IMR-90 (cell line): ENCODE measurements around the gene CYSLTR2. TPM values are rescaled to one million over a fixed set of nuclear protein-coding genes. Genes with fewer than 3 reads are reported as not detected.

Experiments used
- ATAC-seq: fragments of 200-7000 bp; cut with Tn5 transposase; 2 replicates; pipeline ENCODE4 v1.9.1; 2020; ENCODE audit warnings: low read depth, mild to moderate bottlenecking, moderate library complexity
- BruUV-seq: library from RNA; stranded (reverse); fragments of 400-500 nt; replicated peaks from 2 replicates; lab custom pipeline; 2021; lab: Mats Ljungman, UMichigan
- CTCF ChIA-PET: fragments of 300-600 bp; formaldehyde crosslinking; extraction: SDS; loops from one replicate; lab custom pipeline; 2021; ENCODE audit warnings: antibody characterized with exemption; lab: Yijun Ruan, JAX
- POLR2A ChIA-PET: fragments of 300-600 bp; sonication (Branson Sonifier 250); formaldehyde crosslinking; loops from one replicate; lab custom pipeline; 2022; ENCODE audit warnings: antibody characterized with exemption; ENCODE audit not compliant: unreplicated experiment; lab: Charles Lee
- DNase-seq: peaks from one replicate; pipeline ENCODE4 v3.0.0; 2013
- H2AFZ ChIP-seq: replicated peaks from 2 replicates; pipeline ENCODE3; 2013; ENCODE audit warnings: low read length, mild to moderate bottlenecking; ENCODE audit not compliant: poor library complexity
- H2AK5ac ChIP-seq: 2 replicates; pipeline ENCODE4 v1.6.1; 2013; ENCODE audit warnings: low read depth, low read length, inconsistent platforms
- H2AK9ac ChIP-seq: replicated peaks from 2 replicates; pipeline ENCODE3; 2013; ENCODE audit warnings: mild to moderate bottlenecking, low read depth, low read length, moderate library complexity; ENCODE audit not compliant: poor library complexity
- H2BK120ac ChIP-seq: 2 replicates; pipeline ENCODE4 v1.6.1; 2013; ENCODE audit warnings: low read depth, low read length, inconsistent platforms
- H2BK15ac ChIP-seq: 3 replicates; pipeline ENCODE4 v1.6.1; 2013; ENCODE audit warnings: low read depth, low read length, inconsistent platforms
- H2BK20ac ChIP-seq: 2 replicates; pipeline ENCODE4 v1.6.1; 2013; ENCODE audit warnings: low read depth, mild to moderate bottlenecking, inconsistent platforms, low read length, moderate library complexity
- H2BK5ac ChIP-seq: 2 replicates; pipeline ENCODE4 v1.6.1; 2013; ENCODE audit warnings: mild to moderate bottlenecking, low read depth, low read length, inconsistent platforms; ENCODE audit not compliant: poor library complexity, severe bottlenecking
- H3K14ac ChIP-seq: replicated peaks from 2 replicates; pipeline ENCODE4 v1.6.1; 2013; ENCODE audit warnings: low read depth, low read length, inconsistent platforms
- H3K18ac ChIP-seq: 2 replicates; pipeline ENCODE4 v1.6.1; 2013; ENCODE audit warnings: low read depth, low read length, control low read depth
- H3K23ac ChIP-seq: 2 replicates; pipeline ENCODE4 v1.6.1; 2013; ENCODE audit warnings: low read depth, low read length, inconsistent platforms
- H3K27ac ChIP-seq: 2 replicates; pipeline ENCODE4 v1.5.1; 2013; ENCODE audit warnings: mild to moderate bottlenecking, control low read depth, low read length; ENCODE audit not compliant: insufficient read depth
- H3K27me3 ChIP-seq: 2 replicates; pipeline ENCODE4 v1.6.1; 2013; ENCODE audit warnings: low read length; ENCODE audit not compliant: control insufficient read depth, insufficient read depth
- H3K36me3 ChIP-seq: 2 replicates; pipeline ENCODE4 v1.6.1; 2013; ENCODE audit warnings: low read length, mixed read lengths; ENCODE audit not compliant: control insufficient read depth, insufficient read depth
- H3K4ac ChIP-seq: 2 replicates; pipeline ENCODE4 v1.6.1; 2013; ENCODE audit warnings: low read depth, low read length, inconsistent platforms
- H3K4me1 ChIP-seq: 2 replicates; pipeline ENCODE4 v1.6.1; 2013; ENCODE audit warnings: low read length, mixed read lengths; ENCODE audit not compliant: control insufficient read depth, insufficient read depth
- H3K4me2 ChIP-seq: 2 replicates; pipeline ENCODE4 v1.6.1; 2013; ENCODE audit warnings: low read depth, mild to moderate bottlenecking, control low read depth, low read length, moderate library complexity
- H3K4me3 ChIP-seq: 2 replicates; pipeline ENCODE4 v1.5.1; 2013; ENCODE audit warnings: low read depth, mild to moderate bottlenecking, control low read depth, low read length, moderate library complexity; ENCODE audit not compliant: insufficient read depth
- H3K56ac ChIP-seq: 2 replicates; pipeline ENCODE4 v1.6.1; 2013; ENCODE audit warnings: low read length, inconsistent platforms; ENCODE audit not compliant: insufficient read depth; ENCODE audit errors: extremely low read depth
- H3K79me1 ChIP-seq, 2 experiments: 2 replicates each; pipeline ENCODE4 v1.6.1; 2013; ENCODE audit warnings: low read length in 2 of 2, inconsistent platforms in 1 of 2, low read depth in 1 of 2
- H3K9ac ChIP-seq: 2 replicates; pipeline ENCODE4 v1.6.1; 2013; ENCODE audit warnings: low read depth, low read length, control low read depth
- H3K9me1 ChIP-seq: 2 replicates; pipeline ENCODE4 v1.6.1; 2013; ENCODE audit warnings: low read length, inconsistent platforms; ENCODE audit not compliant: insufficient read depth
- H3K9me3 ChIP-seq: 2 replicates; pipeline ENCODE4 v1.6.1; 2013; ENCODE audit warnings: low read length; ENCODE audit not compliant: control insufficient read depth, insufficient read depth
- H4K20me1 ChIP-seq: 2 replicates; pipeline ENCODE4 v1.6.1; 2013; ENCODE audit warnings: low read length, inconsistent platforms; ENCODE audit not compliant: insufficient read depth
- H4K5ac ChIP-seq: 2 replicates; pipeline ENCODE4 v1.6.1; 2013; ENCODE audit warnings: mild to moderate bottlenecking, low read depth, low read length, control low read depth
- H4K8ac ChIP-seq, 2 experiments: 2 replicates each; pipeline ENCODE4 v1.6.1; 2013; ENCODE audit warnings: low read depth in 2 of 2, low read length in 2 of 2, control low read depth in 1 of 2, inconsistent platforms in 1 of 2
- H4K91ac ChIP-seq: 2 replicates; pipeline ENCODE4 v1.6.1; 2013; ENCODE audit warnings: low read depth, low read length, inconsistent platforms; ENCODE audit not compliant: insufficient read depth
- NFE2L2 ChIP-seq: fragments of 150-350 bp; IDR thresholded peaks from 2 replicates; pipeline ENCODE4 v1.6.1; 2016; ENCODE audit warnings: low read depth, mild to moderate bottlenecking, low read length
- RAD21 ChIP-seq: IDR thresholded peaks from 2 replicates; pipeline ENCODE4 v1.6.1; 2012; ENCODE audit warnings: low read length, improper control_type of control experiment
- WGBS, 2 experiments: methylation state at CpG; one replicate each; pipeline versions ENCODE4 v1.1.5 to v1.1.7; 2013; ENCODE audit warnings: missing lambda C conversion rate in 2 of 2; ENCODE audit not compliant: insufficient read length in 1 of 2; ENCODE audit errors: extremely low coverage in 2 of 2; 5-methylcytosine and 5-hydroxymethylcytosine counted together
- dilution Hi-C: fragments of 300-500 bp; cut with HindIII; formaldehyde crosslinking; loops from one replicate; pipeline ENCODE4 v1.14.3; 2018; ENCODE audit warnings: low sequenced_read_pairs; ENCODE audit not compliant: unreplicated experiment
- in situ Hi-C: fragments of 300-500 bp; cut with MboI; formaldehyde crosslinking; loops from 3 replicates; pipeline ENCODE4 v1.14.3; 2019; ENCODE audit warnings: low sequenced_read_pairs, inconsistent platforms, mixed read lengths
- intact Hi-C: fragments of 100-400 bp; cut with micrococcal nuclease; formaldehyde crosslinking; loops from 2 replicates; pipeline ENCODE4 v1.10.0; 2022
- polyA plus RNA-seq, 3 experiments: library from polyadenylated mRNA; depleted of rRNA; stranded (reverse); fragments of >200 nt; gene quantifications; 2 replicates each; pipeline ENCODE4 v1.2.3, GENCODE V29; 2012; ENCODE audit warnings: low replicate concordance in 1 of 3
- total RNA-seq: library from RNA; depleted of rRNA; stranded (reverse); fragments of >200 nt; gene quantifications from 2 replicates; pipeline ENCODE4 v1.2.3, GENCODE V29; 2012

CYSLTR2 gene
- total and polyA plus RNA-seq, 2 of the 4 experiments (the other 2 are of a cell fraction) = not detected

GRCh38 chr13:48728226-48728625 is 74.5 kb downstream of the CYSLTR2 start:
- Histone ChIP-seq H2AK9ac (no peak overlapping the region), H2BK20ac (no peak overlapping the region), H3K9me1 (no peaks in the 10 kb centered on the region), H3K27me3 (no peaks in the 10 kb centered on the region), H4K20me1 (no peaks in the 10 kb centered on the region), H4K91ac (no peak overlapping the region; the same call in 1 of the 2 replicates), H3K79me1 (no peaks in the 10 kb centered on the region), H3K14ac (no peak overlapping the region), H2BK15ac (no peak overlapping the region; the same call in 2 of the 3 replicates), H3K9me3 (no peaks in the 10 kb centered on the region), H3K4me2 (no peak overlapping the region), H3K18ac (no peak overlapping the region; the same call in 1 of the 2 replicates), H3K4me1 (peaks cover 2% of the 10 kb centered on the region; the same call in 1 of the 2 replicates), H2AFZ (no peak overlapping the region), H3K56ac (no peak overlapping the region), H4K5ac (no peak overlapping the region; the same call in 1 of the 2 replicates), H3K23ac (no peak overlapping the region), H4K8ac (peak overlapping the region in 1 of 2 experiments; percentile 89; a peak in 2 of 4 replicates), H2BK120ac (no peak overlapping the region), H3K27ac (peak overlapping the region; percentile 81; the same call in 1 of the 2 replicates), H3K36me3 (no peaks in the 10 kb centered on the region), H3K4me3 (no peak overlapping the region), H2BK5ac (no peak overlapping the region), H3K9ac (no peak overlapping the region), H2AK5ac (no peak overlapping the region; the same call in 1 of the 2 replicates), H3K4ac (no peak overlapping the region)
- in situ Hi-C loops (no loop called here), dilution Hi-C loops (no loop called here), intact Hi-C loops (no loop called here)
- ChIA-PET CTCF (no interaction called here), POLR2A (no interaction called here)
- TF ChIP-seq RAD21 = no peak
- no peak for TF ChIP-seq NFE2L2
- WGBS, 2 experiments = 73% methylated on average over 2 of the region's 2 CpGs; no CpG with 5 or more reads in 1 of the 2 experiments
- no peak for ATAC-seq
- no TSS peak for BruUV-seq
- no peak for DNase-seq
